NCI-H187 (cell line): ENCODE measurements around the gene POLD3.

Source experiments
- DNase-seq, 2 experiments: peaks; one replicate each; lab custom pipeline; 2025; lab: John Stamatoyannopoulos, UW

POLD3 gene, protein sequence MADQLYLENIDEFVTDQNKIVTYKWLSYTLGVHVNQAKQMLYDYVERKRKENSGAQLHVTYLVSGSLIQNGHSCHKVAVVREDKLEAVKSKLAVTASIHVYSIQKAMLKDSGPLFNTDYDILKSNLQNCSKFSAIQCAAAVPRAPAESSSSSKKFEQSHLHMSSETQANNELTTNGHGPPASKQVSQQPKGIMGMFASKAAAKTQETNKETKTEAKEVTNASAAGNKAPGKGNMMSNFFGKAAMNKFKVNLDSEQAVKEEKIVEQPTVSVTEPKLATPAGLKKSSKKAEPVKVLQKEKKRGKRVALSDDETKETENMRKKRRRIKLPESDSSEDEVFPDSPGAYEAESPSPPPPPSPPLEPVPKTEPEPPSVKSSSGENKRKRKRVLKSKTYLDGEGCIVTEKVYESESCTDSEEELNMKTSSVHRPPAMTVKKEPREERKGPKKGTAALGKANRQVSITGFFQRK

DNA sequence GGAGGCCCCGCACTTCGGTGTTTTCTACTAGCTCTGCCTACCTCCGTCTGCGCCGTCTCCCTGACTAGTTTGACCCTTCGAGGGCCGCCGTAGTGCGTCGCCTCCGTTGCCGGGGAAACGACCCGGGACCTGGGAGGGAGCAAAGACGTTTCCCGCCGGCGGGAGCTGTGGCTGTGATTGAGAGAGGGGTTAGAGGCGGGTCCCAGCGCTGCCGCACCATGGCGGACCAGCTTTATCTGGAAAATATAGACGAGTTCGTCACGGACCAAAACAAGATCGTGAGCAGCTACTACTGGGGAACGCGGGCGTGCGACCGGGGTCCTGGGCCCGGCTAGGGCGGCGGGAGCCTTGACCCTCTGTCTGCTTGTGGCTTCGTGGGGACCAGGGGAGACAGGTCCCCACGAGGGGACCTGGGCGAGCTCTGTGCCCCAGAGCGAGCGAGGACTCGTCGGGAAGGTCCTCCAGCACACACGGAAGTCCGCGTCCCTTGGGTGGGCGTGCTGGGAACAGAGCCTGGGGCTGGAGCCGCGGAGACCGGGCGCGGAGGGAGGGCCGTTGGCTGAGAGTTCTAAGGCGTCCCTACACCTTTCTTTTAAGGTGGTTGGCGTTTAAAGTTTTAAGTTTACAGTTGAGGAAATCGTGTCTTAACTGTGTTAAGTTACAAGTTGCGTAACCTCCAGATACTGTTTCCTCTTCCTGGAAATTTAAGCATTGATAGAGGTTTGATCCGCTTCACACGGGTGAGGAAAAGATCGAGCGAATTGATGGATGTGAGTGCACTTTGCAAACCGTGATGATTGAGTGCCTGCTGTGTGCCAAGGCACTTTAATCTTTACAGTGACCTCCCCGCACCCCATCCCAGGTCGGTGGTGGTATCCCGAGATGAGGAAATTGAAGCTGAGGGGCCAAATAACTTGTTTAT lies at the start of gene POLD3:
Gene POLD3, plus strand, starts transcription at position 142 of the 922 bp plus-strand sequence. Its CDS starts 77 bp downstream, at position 219.
- peak; percentile 75 to 91 for DNase-seq

DNA sequence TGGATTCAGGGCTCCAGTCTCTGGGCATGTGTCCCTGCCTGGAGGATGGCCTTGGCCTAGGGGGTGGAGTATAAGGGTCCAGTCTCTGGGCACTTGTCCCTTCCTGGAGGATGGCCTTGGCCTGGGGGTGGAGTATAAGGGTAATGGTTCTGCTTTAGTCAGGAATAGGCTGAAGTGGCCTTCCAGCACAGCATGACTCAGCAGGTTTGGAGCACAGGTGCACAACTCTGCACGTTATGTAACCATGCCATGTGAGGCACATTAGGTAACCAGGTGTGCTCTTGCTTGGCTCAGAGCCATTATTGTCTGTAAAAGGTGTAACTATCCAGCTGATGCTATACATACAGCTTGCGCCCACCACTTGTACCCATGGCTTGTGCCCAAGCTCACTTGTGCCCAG lies 48.4 kb upstream of the POLD3 start:
- no peak for DNase-seq

DNA sequence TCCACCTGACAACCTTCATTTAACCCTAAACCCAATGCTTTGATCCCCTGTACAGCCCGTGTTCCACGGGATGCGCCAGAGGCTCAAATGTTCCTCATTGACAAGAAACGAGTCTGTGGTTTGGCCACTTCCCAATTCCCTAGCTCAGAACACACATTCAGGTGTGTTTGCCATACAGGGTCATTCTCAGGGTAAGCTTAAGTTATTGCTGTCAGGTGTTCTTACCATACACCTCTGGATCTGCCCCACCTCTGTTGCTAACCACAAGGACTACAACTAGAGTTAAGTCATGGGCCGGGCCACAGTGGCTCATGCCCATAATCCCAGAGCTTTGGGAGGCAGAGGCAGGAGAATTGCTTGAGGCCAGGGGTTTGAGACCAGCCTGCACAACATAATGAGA lies 45.6 kb upstream of the POLD3 start:
- no peak for DNase-seq

- DNase-seq: no peak
Measured at GRCh38 chr11:74550991-74551753, 41.2 kb upstream of the POLD3 start.

DNA sequence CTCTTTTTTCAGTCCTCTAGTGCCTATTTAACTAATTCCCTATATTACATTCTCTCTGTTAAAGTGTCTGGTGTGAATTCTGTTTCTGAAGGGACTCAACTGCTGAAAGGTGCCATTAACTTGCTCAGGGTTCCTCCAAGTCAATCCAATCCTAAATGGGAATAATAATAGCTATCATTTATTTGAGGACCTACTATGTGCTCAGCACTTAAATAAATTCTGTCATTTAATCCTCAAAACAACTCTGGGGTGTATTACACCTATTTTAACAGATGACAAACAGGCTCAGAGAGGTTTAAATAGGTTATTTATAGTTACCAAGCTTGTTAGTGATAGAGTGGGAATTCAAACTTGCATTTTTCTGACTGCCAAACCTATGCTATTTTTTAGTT lies 40.6 kb upstream of the POLD3 start:
- no peak for DNase-seq

GRCh38 chr11:74557526-74557925 lies 34.9 kb upstream of the POLD3 start:
- DNase-seq: no peak

DNA sequence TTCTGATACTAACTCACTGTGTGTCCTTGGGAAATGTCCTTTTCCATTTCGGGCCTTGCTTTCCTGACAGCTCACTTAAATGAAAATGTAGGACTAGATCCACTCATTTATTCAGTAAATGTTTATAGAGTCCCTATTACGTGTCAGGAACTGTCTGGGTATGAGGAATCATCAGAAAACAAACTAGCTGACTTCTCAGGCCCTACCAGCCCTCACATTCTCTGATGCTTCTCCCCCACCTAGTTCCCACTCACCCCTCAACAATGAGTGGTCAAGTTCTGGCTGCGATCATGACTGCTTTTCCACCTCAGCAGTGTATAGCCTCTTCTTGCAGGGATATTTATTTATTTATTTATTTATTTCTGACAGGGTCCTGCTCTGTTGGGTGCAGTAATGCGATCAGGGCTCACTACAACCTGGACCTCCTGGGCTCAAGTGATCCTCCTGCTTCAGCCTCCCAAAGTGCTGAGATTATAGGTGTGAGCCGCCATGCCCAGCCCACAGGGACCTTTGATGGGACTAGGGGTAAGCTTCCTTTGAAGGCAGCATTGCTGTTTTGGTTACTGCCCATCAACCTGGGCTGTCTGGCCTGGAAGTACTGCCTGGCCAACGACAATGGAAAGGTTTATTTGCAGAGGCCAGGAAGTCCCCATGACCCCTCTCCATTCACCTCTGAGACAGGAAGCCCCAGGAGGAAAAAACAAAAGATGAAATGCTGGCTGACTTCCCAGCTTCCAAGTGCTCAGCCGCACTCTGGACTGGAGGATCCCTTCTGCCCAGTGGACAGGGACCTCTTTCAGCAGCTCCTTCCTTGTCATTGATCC lies 33.1 kb upstream of the POLD3 start:
- no peak for DNase-seq

GRCh38 chr11:74559934-74560309 lies 32.5 kb upstream of the POLD3 start:
- DNase-seq: no peak

DNA sequence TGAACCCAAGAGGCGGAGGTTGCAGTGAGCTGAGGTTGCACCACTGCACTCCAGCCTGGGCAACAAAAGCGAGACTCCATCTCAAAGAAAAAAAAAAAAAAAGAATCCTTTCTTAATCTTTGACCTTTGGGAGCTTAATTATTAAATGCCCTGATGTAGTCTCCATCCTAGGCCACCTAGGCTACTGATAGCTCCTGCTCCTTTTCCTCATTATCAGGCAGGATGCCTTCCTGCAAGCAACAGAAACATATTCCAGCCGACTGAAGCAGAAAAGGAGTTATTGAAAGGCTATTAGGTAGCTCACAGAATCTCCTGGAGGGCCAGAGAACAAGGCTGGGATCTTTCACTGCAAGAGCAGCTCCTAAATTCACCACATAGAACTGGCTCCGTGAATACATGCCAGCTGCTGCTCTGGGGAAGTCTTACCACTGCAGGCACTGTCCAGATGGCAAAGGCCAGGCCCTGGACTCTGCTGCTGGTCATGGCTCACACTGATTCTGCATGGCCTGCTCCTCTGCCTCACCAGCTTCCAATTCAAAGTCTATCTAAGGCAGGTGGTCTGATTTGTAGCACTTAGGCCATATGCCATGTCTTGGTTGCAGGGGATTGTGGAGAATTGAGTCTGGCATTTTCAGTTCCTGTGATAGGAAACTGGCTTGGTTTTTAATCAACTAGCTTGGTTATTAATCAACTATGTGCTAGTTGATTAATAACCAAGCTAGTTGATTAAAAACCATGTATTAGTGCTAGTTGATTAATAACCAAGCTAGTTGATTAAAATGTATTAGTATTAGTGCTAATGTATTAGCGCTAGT lies 26.0 kb upstream of the POLD3 start:
- no peak for DNase-seq

DNA sequence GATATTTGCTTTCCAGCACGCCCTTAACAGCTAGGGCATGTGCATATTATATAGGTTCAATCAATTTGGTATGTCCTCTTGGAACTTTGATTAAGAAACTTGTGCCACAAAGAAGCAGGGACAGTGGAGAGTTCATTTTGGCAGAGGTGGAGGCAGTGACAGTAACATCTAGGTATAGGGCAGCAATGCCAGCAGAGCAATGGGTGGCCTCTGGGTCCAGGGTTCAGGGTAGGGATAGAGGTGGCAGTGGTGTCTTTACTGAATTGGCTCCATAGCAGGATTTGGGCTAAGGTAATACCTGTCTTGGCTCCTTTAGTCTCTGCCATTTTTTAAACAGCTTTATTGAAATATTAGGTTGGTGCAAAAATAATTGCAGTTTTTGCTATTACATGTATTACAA lies 24.4 kb upstream of the POLD3 start:
- no peak for DNase-seq

GRCh38 chr11:74570266-74571061 lies 21.9 kb upstream of the POLD3 start:
- DNase-seq: no peak

DNA sequence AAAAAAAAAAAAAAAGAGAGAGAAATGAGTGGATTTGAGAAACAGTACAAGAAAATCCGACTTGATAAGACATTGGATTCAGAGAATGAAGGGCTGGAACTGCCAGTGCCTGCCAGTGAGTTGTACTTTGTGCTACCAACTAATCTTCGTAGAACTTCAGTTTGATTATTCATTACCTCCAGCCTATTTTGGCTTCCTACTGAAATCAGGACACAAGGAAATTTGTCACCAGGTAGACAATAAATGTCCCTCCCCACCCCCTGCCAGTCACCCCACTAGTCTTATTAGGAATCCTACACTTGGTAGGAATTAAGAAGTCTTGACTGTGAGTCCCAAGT lies 21.4 kb upstream of the POLD3 start:
- DNase-seq: no peak

DNA sequence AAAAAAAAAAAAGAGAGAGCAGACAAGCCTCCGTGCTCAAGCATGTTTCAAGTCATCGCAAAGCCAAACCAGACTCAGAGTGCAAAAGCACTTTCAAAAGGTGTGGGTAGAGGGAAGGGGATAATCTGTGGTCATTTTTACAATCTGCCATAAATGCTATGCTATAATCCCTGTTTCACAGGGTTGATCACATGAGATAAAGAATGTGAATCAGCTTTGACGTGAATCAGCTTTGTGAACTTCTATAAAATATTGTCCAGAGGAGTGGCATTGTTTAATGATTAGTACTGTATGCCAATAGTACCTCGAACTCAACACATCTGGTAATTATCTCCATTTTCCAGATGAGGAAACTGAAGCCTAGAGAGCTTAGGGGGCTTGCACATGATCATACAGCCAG lies 20.0 kb upstream of the POLD3 start:
- DNase-seq: no peak

GRCh38 chr11:74574563-74574962 lies 17.8 kb upstream of the POLD3 start:
- no peak for DNase-seq

- no peak for DNase-seq
Measured at GRCh38 chr11:74575999-74576398, 16.4 kb upstream of the POLD3 start.

DNA sequence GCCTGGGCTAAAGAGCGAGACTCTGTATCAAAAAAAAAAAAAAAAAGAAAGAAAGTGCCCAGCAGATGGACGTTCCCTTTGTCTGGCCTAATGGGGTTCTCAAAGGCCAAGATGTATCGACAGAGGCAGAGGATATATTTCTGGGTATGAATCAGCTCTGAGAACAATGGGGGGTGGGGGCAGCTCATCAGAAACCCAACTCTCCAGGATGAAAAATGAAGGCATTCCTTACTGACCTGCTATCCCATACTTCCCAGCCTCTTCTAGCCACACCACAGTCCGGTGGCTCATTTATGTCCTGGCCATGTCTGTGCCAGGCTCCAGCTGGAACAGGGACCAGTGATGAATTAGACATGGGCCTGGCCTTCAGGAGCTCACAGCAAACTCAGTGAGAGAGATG lies 15.2 kb upstream of the POLD3 start:
- DNase-seq: no peak

DNA sequence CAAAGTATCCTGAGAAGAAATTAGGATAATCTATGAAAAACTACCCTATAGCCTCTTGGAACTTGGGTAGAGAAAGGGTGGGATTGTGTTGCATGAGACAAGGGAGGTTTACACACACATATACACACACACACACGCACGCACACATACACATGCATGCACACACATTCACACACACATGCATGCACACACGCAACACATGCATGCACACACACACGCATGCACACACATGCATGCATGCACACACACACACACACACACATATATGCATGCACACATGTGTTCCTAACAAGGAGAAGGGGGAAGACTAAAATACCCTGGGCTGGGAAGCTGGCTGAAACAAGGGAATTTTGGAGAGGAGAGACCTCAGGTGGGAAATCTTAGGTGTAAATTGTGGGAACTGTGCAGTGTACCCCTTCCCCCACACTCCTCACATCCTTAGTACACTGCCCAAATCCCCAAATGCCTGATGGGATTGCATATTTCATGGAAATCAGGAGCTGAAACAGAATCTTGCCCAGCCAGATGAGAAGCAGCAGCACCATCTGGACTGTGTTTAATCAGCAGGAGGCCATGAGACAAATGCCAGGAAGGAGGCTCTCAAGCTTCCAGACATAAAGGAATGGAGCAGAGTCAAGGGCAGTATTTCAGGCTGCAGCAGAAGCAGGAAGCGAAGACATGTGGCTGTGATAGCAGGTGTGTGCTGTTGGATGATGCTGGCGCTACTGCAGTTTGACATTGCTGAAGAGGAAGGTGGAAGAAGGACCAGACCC lies 14.6 kb upstream of the POLD3 start:
- DNase-seq: no peak

- DNase-seq: no peak
Measured at GRCh38 chr11:74579577-74580270, 12.7 kb upstream of the POLD3 start.
